Erythroblast (primary cell): ENCODE results near the gene ANKFN1.
A peak's percentile ranks its signal among the peaks of the same experiment; 100 is the strongest.

Experiments
- DNase-seq, 2 experiments: peaks; one replicate each; lab custom pipeline; 2025; lab: John Stamatoyannopoulos, UW
- GATA1 ChIP-seq: IDR thresholded peaks from 2 replicates; pipeline ENCODE4 v1.6.1; 2011; ENCODE audit warnings: low read depth, mild to moderate bottlenecking, control low read depth, low read length, moderate library complexity
- POLR2A ChIP-seq: IDR thresholded peaks from 2 replicates; pipeline ENCODE4 v1.6.1; 2011; ENCODE audit warnings: mild to moderate bottlenecking, low read length

Gene ANKFN1

DNA sequence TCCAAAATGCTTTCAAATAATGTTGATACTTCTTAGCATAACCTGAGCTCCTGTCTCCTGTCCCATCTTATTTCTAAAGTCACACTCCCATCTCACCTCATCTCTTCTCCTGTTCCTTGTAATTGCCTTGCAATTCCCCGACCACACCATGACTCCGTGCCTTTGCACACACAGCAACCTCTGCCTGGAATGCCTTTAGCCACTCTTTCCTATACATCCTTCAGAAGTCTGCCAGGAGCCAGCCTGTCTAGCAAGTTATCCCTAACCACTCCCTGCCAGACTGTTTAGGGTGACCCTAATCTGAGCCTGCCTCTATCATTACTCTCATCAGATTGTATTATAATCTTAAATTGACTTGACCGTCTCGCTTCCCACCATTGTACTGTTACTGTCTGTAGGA lies 272.2 kb downstream of the ANKFN1 start:
- no peak for DNase-seq
- TF ChIP-seq POLR2A (no peak), GATA1 (no peak)

DNA sequence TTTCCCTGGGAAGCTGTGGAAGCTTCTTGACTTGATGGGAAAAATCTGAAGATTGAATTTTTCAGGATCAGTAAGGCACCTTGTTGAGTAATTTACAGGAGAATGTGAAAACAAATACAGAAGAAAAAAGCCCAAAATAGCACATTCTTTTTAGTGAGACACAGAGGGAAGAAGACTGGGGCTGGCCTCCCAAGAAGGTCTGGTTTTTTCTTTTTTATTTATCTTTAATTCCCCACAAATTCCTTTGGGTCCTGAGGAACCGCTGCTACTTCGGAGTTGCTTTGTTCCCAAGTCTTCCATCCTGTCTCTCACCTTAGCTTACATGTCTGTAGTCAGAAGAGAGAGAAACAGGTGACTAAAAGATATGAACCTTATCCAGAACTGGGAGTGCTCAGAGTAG lies 273.6 kb downstream of the ANKFN1 start:
- TF ChIP-seq GATA1, result no peak
- no peak for TF ChIP-seq POLR2A
- DNase-seq, result no peak

DNA sequence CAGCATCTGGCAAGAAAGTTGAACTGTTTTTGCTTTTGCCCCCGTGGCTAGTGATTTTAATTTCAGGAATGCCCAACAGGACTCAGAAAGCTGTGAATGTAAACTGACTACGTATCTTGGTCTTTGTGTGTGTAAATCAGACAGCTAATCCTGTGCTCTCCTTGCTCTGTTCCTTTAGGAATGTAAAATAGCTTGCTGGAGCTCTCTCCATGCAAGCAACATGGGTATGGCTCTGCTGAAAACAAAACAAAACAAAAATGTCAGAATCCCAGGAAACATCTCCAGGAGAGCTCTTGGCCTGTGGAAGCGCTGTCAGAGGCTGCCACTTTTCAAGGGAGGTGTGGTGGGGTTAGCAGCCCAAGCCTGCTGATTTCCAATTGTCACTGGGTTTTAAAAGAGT lies 278.5 kb downstream of the ANKFN1 start:
- no peak for TF ChIP-seq POLR2A
- TF ChIP-seq GATA1, result no peak
- no peak for DNase-seq

DNA sequence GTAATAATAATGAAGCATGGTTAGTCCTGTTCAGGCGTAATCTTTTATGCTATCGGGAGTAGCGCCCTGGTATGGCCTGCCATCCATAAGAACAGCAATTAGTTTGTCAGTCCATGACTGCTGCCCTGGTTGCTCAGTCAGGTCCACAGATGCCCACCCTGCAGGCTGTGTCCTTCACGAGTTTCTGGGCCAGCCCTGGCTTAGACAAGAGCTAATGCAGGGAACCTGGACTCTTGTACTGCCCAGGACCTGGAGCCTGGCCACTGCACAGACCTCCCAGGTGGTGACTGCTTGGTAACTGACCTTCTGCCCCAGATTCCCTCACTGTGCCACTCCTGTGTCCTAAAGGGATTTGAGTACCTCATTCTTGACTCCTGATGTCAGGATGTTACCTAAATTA lies 279.2 kb downstream of the ANKFN1 start:
- DNase-seq, result no peak
- TF ChIP-seq POLR2A (no peak), GATA1 (no peak)

GRCh38 chr17:56434610-56435009 lies 281.3 kb downstream of the ANKFN1 start:
- TF ChIP-seq GATA1 (no peak), POLR2A (no peak)
- no peak for DNase-seq

DNA sequence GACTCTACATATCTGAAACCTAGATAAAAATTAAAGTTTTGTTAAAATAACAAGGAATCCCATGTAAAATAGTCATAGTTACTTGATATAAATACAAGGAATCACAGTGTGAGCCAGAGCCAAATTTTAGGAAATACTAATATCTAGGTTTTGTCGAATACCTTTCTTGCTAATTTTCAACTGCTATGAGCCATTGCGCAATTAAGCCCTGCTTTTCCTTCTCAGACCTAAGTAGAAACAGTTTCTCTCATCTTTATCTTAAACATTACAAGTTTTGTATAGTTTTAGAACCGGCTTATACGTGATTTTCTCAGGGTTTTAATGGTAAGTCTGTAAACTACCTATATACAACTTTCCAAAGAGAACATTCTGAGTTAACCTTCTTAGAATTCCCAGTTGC lies 282.9 kb downstream of the ANKFN1 start:
- no peak for DNase-seq
- TF ChIP-seq POLR2A (no peak), GATA1 (no peak)

DNA sequence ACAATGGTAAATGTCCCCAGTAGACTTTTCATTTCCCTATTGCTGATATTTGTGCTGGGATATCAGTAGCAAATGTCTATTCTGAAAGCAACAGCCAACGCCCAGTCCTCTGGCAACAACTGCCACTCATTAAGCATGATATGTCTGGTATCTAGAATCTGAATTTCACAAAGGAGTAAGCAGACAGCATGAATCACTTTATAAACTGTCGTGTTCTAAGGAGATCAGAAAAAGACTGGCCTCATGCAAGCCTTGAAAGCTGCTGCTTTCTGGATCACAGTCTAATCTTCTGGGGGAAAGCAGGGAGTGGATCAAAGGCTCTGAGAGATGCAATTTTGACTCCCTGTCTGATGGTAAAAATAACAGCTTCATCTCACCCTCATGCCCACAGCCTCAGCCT lies 287.1 kb downstream of the ANKFN1 start:
- TF ChIP-seq GATA1 (no peak), POLR2A (no peak)

DNA sequence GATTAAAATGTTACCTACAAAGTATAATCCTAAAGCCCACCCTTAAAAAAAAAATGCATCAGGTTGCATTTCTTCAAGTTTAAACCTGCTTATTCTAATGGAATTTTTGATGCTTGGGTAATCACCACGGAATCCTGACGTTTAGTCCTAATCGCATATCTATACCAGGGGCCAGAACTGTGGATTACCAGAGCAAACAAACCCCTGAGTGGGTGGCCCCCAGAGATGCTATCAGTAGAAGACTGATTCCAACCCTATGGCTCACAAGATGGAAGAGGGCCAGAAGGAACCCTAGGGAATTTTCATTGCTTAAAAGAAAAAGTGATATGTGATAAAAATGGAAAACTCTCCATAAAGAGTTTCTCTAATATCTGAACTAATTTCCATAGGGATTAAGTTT lies 288.0 kb downstream of the ANKFN1 start:
- no peak for DNase-seq
- TF ChIP-seq GATA1, result no peak
- no peak for TF ChIP-seq POLR2A

More for the DNA sequence above, 287.1 kb downstream of the ANKFN1 start:
- no peak for DNase-seq

DNA sequence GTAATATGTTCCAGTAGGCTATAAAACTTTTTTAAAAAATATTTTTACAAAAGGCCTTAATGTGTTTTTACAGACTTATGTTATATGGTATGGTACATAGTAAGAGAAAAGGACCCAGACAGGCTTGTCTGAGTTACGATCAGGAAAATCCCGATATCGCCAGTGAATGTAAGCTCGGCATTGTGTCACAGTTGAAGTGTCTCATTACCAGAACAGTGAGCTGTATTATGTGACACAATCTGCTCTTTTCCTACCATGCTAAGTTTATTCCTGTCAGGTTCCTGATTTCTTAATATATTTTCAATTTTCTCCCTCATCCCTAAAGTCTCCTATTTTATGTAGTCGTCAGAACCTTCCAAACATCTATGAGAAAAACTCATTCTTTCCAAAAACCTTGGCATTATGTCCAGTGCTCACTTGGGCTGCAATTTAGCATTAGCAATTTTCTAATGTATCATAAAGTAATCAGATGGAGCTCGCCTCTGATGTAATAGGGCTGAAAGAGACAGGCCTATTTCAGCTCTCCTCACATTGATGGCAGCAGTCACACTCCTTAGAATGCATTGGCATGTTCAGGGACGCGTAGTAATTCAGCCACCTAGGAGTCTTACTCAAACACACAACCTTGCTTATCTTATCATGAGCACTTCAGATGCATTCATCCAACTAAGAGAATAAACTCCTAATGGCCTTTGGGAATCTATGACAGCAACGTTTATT lies 292.6 kb downstream of the ANKFN1 start:
- TF ChIP-seq POLR2A, result no peak
- TF ChIP-seq GATA1, result no peak
- DNase-seq, result peak in 1 of 2 experiments; percentile 23

DNA sequence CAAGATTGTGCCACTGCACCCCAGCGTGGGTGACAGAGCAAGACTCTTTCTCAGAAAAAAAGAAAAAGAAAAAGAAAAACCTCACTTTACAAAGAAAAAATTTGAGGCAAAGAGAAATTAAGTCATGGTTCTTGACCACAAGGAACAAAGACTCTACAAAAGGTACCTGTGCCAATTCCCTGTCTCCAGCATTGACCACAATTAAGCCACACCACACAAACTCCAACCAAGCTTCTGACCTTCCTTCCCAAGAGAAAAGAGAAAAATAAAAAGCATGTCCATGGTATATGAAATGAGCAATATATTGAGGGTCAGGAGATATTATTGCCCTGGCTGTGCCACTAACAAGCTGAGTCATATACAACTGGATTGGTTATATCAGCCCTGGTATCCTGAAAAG lies 293.9 kb downstream of the ANKFN1 start:
- DNase-seq, result no peak
- no peak for TF ChIP-seq POLR2A
- no peak for TF ChIP-seq GATA1

- TF ChIP-seq GATA1, result no peak
- no peak for TF ChIP-seq POLR2A
- DNase-seq, result no peak
Observed at GRCh38 chr17:56448371-56448770, 295.1 kb downstream of the ANKFN1 start.

- TF ChIP-seq GATA1, result no peak
- TF ChIP-seq POLR2A, result no peak
- no peak for DNase-seq
Observed at GRCh38 chr17:56449176-56449575, 295.9 kb downstream of the ANKFN1 start.

GRCh38 chr17:56451629-56452028 lies 298.4 kb downstream of the ANKFN1 start:
- TF ChIP-seq GATA1 (no peak), POLR2A (no peak)
- no peak for DNase-seq

DNA sequence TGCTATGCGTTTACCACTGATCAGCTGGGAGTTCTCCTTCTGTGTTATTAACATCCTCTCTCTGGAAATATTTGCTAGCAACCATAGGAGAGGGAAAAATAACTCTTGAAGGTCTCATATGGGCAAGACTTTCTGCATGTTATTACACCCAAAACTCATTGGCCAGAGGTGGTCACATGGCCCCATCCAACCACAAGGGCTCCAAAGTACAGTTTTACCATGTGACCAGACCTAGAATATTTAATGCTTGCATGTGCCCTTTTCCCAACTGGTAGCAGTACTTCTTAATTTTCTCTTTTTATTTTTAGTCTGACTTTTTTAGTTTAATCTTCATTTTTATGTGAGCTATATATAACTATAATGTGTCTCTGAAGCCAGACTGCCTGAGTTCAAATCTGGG lies 299.2 kb downstream of the ANKFN1 start:
- DNase-seq, result no peak
- TF ChIP-seq POLR2A (no peak), GATA1 (no peak)

- DNase-seq, result no peak
- TF ChIP-seq GATA1 (no peak), POLR2A (no peak)
Observed at GRCh38 chr17:56457501-56457900, 304.2 kb downstream of the ANKFN1 start.
